NCI-H345 treated with DMSO at 0.1 percent for 48 hours (cell line): Measurements from ENCODE around the gene NLRX1.
"Not testable (repeated sequence)": the region's sequence is repeated elsewhere in the genome, so short reads cannot be mapped to it uniquely, and the experiment has no call there.

ENCODE experiments used
- DNase-seq: peaks from one replicate; lab custom pipeline; 2025; ENCODE audit not compliant: unreplicated experiment; lab: John Stamatoyannopoulos, UW

Gene NLRX1

DNA sequence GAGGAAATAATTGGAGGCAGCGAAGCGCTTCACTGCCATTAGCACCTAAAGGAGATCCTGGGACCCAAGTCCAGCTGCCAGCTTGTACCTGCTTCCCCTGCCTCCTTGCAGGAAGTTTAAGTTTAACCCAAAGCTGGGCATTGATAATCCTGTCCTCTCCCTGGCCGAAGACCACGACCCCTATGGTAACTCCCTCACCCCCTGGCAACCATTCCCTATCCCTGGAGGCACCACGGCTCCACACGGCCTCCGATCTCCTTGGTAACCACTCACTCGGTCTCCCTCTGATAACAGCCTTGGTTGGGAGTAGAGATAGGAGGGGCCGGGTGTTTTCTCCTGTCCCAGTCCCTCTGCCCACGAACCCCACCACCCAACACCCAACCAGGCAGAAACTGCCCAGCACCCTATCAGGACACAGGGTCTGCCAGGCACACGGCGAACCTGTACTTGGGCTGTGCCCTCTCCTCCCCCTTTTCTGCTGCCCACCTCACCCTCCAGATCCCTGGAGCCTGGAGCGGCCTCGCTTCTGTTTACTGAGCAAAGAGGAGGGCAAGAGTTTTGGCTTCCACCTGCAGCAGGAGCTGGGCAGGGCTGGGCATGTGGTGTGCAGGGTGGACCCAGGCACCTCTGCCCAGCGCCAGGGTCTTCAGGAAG lies 17.6 kb downstream of the NLRX1 start:
- DNase-seq, result no peak

GRCh38 chr11:119187123-119187892 lies 18.8 kb downstream of the NLRX1 start:
- DNase-seq, result no peak

GRCh38 chr11:119188067-119188466 lies 19.5 kb downstream of the NLRX1 start:
- DNase-seq, result no peak

DNA sequence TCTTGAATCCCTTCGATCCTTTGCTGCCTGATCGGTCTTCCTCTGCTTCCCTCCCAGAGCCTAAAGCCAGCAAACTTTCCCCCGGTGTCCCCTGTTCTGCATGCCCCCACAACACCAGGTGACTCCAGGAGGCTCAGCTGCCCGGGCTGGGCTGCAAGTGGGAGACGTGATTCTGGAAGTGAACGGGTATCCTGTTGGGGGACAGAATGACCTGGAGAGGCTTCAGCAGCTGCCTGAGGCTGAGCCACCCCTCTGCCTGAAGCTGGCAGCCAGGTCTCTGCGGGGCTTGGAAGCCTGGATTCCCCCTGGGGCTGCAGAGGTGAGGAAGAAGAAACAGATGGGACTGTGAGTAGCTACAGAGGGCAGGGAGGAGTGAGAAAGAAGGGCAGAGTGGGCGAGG lies 20.4 kb downstream of the NLRX1 start:
- DNase-seq, result no peak

- no peak for DNase-seq
Observed at GRCh38 chr11:119189393-119189792, 20.9 kb downstream of the NLRX1 start.

DNA sequence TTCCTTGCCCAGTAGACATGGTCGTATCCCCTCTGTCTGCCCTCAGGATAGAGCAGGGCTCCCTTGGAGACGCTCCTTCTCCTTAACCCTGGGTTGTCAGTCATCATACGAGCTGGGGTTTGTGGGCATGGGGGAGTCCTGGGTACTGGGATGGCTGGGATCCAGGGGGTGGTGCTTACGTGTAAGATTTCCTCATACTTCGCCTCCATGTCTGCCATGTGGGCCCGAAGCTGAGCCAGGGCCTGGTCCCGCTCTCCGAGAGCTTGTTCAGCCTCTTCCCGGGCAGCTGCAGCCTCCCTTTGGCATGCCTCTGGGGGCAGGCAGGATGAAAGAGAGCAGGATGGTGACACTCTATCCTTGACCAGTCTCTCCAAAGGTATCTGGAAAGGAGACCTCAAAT lies 22.0 kb downstream of the NLRX1 start:
- no peak for DNase-seq

DNA sequence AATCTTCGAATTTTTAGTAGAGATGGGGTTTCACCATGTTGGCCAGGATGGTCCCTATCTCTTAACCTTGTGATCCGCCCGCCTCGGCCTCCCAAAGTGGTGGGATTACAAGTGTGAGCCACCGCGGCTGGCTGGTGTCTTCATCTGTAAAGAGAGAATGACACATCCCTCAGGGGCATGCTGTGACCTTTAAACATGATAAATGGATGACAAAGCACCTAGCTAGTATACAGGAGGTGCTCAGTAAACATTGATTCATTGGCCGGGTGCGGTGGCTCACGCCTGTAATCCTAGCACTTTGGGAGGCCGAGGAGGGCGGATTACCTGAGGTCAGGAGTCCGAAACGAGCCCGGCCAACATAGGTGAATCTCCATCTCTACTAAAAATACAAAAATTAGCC lies 22.7 kb downstream of the NLRX1 start:
- DNase-seq, result not testable (repeated sequence)

GRCh38 chr11:119192111-119192510 lies 23.6 kb downstream of the NLRX1 start:
- no peak for DNase-seq

DNA sequence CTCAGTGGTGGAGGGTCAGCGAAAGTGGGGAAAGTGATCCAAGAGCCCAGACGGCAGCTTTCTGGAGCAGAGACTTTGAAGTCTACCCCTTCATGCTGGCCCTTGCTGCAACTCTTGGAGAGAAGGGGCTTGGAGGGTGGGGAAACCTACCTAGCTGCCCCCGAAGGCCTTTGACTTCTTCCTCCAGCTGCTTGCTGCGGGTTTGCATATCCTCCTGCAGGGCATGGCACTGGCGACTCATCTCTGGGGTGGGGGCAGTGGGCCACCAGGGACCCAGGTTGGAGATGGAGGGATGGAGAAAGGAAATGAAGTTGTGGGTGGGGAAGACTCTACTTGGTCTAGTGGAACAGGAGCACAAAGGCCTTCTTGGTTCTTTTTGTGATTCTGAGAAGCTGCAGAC lies 24.5 kb downstream of the NLRX1 start:
- no peak for DNase-seq

- DNase-seq, result no peak
Observed at GRCh38 chr11:119193626-119194025, 25.1 kb downstream of the NLRX1 start.

DNA sequence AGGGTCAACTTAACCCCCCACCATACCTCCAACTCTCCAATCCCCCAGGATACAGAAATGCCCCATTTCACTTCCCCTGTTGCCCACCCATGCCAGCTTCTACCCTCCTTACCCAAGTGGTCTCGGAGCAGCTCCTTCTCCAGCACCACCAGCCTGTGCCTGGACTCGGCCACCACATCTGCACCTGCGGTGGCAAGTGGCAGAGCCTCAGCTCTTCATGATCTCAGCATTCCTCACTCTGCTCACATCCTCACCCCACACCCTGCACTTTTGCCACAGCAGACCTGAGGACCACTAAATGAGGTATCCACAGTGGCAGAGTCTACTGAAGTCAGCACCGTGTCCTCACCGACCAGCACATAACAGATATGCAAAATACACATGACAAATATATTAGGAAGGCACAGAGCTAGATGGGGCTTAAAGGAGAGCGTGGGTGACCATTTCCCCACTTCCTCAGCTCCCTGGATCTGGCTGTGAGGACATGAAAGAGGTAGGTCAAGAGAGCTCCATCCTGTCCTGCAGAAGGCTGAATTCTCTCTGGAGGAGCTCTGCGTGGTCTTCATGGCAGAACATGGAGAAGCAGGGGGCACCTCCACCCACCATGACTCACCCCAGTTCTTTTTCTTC lies 26.4 kb downstream of the NLRX1 start:
- DNase-seq, result no peak

- peak; percentile 29 for DNase-seq
Observed at GRCh38 chr11:119195680-119196079, 27.2 kb downstream of the NLRX1 start.

- DNase-seq, result peak; percentile 62
Observed at GRCh38 chr11:119196833-119197483, 28.4 kb downstream of the NLRX1 start.

- no peak for DNase-seq
Observed at GRCh38 chr11:119198925-119199324, 30.4 kb downstream of the NLRX1 start.

GRCh38 chr11:119201236-119201635 lies 32.7 kb downstream of the NLRX1 start:
- DNase-seq, result not testable (repeated sequence)

DNA sequence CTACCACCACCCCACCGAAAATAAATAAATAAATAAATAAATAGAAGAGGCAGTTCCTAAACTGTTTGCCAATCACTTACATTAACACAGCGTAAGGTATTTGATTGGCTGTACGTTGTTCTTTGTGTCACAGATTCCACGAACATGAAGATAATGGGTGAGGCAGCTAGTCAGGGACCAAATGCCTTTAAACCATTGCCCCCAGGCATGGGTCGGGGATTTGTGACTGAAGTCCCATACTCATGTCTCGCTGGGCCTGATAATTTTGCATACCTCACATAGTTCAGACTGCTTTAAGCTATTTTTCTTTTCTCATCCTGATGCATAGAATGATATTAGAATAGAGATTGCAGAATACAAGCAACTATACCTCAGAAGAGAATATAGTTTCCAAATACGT lies 34.0 kb downstream of the NLRX1 start:
- DNase-seq, result no peak

DNA sequence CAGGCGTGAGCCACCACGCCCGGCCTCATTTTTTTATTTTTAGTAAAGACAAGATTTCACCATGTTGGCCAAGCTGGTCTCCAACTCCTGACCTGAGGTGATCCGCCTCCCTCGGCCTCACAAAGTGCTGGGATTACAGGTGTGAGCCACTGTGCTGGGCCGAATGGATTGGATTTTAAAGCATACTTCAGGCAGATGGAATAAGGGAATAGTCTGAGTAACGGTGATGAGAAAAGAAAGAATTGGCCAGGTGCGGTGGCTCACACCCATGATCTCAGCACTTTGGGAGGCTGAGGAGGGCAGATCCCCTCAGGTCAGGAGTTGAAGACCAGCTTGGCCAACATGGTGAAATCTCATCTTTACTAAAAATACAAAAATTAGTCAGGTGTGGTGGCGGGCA lies 35.5 kb downstream of the NLRX1 start:
- DNase-seq, result no peak

DNA sequence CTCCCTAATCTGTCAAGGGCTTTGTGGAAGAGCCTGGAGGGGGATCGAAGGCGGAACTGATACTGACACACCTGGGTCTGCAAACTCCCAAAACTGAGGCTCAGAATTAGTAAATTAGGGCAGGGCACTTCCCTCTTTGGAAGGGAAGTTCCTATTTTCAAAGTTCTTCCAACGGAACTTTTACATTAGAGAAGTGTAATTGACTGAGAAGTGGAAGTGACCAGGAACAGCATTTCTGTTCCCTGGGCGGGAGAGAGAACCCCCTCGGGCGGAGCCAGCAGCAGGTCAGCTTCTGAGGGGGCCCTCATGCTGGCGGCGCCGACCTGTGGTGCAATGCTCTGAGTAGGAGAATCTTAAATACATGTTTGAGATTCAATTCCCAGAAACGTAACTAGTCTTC lies 36.6 kb downstream of the NLRX1 start:
- DNase-seq, result no peak

DNA sequence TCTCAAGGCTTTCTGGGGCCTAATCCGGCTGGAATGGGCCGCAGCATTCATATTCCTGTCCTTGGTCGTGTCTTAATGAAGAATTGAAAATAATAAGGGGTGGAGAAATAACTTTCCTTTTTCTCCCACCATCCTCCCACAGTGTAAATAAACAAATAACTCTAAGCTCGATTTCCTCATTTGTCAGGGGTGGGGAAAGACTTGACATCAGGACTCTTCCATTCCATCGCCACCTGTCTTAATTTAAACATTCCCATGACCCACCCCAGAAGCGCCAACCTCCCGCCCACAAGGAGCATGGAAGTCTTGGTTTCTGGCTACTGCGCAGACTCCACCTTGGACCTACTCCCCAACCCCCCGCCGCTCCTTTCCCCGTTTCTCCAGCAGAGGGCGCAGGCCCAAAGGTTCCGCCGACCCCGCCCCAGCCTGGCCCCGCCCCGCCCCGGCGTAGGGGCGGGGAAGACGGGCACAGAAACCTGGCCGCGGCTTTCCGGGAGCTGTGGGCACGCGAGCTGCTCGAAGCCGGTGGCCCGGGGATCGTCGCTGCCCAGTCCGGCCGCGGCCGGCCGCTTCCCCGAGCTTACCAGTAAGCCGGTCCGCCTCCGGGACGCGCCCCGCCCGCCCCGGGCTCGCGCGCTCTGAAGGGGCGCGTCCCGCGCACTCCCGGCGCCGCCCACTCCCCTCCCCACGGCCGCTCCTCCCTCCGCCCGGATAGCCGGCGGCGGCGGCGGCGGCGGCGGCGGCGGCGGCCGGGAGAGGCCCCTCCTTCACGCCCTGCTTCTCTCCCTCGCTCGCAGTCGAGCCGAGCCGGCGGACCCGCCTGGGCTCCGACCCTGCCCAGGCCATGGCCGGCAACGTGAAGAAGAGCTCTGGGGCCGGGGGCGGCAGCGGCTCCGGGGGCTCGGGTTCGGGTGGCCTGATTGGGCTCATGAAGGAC lies 37.3 kb downstream of the NLRX1 start, which contains the start of gene CBL:
Gene CBL (plus strand): TSS at position 766 of the 937 bp plus-strand sequence. CDS start 79 bp downstream, at position 845.
- peak; percentile 87 for DNase-seq
